Ovary (tissue), 9 donors: ENCODE measurements around the gene ALKBH1. TPM values are rescaled to one million over a fixed set of nuclear protein-coding genes. Genes with fewer than 3 reads are reported as not detected.
A peak's percentile ranks its signal among the peaks of the same experiment; 100 is the strongest.

ENCODE experiments used
- DNase-seq, 5 donors: peaks; one replicate each; pipeline ENCODE4 v3.0.0-alpha.2; 2019 to 2020
- H3K27ac ChIP-seq, 2 donors: fragments of 200-600 bp; one replicate each; pipeline versions ENCODE4 v1.5.1 to v1.8.0; 2019 to 2022
- H3K27me3 ChIP-seq: fragments of 200-600 bp; one replicate; pipeline ENCODE4 v1.8.0; 2022
- H3K36me3 ChIP-seq: fragments of 200-600 bp; sonication (generic); one replicate; pipeline ENCODE4 v1.5.1; 2019
- H3K4me1 ChIP-seq: one replicate; pipeline ENCODE4 v1.8.1; 2013; ENCODE audit warnings: mild to moderate bottlenecking, moderate library complexity; ENCODE audit not compliant: insufficient read depth
- H3K4me3 ChIP-seq: fragments of 200-600 bp; sonication (generic); one replicate; pipeline ENCODE4 v1.5.1; 2017
- H3K9me3 ChIP-seq, 2 donors: fragments of 200-600 bp in 1 of 2; sonication (generic) in 1 of 2; one replicate each; pipeline versions ENCODE4 v1.5.1 to v1.8.1; 2013 to 2019; ENCODE audit warnings: mild to moderate bottlenecking in 1 of 2, moderate library complexity in 1 of 2
- CTCF ChIP-seq, 3 donors: fragments of 450-650 bp in 2 of 3; fragments of 200-600 bp in 1 of 3; IDR thresholded peaks; one replicate each; pipeline versions ENCODE4 v1.5.1 to v1.8.0; 2016 to 2022; ENCODE audit warnings: antibody characterized with exemption in 3 of 3, mild to moderate bottlenecking in 1 of 3
- EP300 ChIP-seq: sonication (generic); formaldehyde crosslinking; IDR thresholded peaks from one replicate; pipeline ENCODE4 v1.6.1; 2017; ENCODE audit warnings: antibody characterized with exemption
- POLR2A ChIP-seq: fragments of 450-650 bp; IDR thresholded peaks from one replicate; pipeline ENCODE4 v1.6.1; 2017; ENCODE audit warnings: antibody characterized with exemption, mild to moderate bottlenecking, moderate library complexity
- WGBS, 3 donors: extraction: QIAGEN DNeasy Blood & Tissue Kit in 1 of 3; methylation state at CpG; one replicate each; pipeline versions ENCODE4 v1.1.5 to v1.1.7; 2013 to 2017; 5-methylcytosine and 5-hydroxymethylcytosine counted together
- intact Hi-C, 4 donors: fragments of 100-400 bp; cut with DNase I; formaldehyde crosslinking; loops; one replicate each; pipeline versions ENCODE4 v1.11.0 to v1.15.1; 2022 to 2023
- polyA plus RNA-seq, 2 donors: library from polyadenylated mRNA; stranded (reverse); fragments of 200-250 nt in 1 of 2; fragments of 350-450 nt in 1 of 2; fragmentation: Illumina TruSeq in 1 of 2; extraction: RNeasy Lipid Tissue Mini Kit (QIAGEN cat#74804) in 1 of 2; gene quantifications; one replicate each; pipeline ENCODE4 v1.2.3, GENCODE V29; 2013 to 2014
- total RNA-seq, 7 donors: library from RNA; depleted of rRNA in 2 of 7; stranded (reverse); fragments of >200 nt in 2 of 7; fragmentation: NEBNext Ultra II Directional in 3 of 7; extraction: Animal tissue kit (Norgen Biotek cat#: 25700) in 3 of 7; gene quantifications; one replicate each; pipeline versions ENCODE4 v1.1.0 to v1.2.4, GENCODE V29; 2016 to 2023
- donor health status: DM: no; HTN: no; CAD: no; lungs with moderate emphysema.
- donor health status: DM: no; HTN: no; CAD: no.
- donor health status: Bipolar disorder and iron deficiency.
- donor health status: DM: yes; HTN: yes; CAD: no.
- donor health status: DM: no; HTN: no; CAD: no.
- donor health status: DM: yes; HTN: yes; CAD: no.

The ALKBH1 gene
- total and polyA plus RNA-seq, 9 donors: 8.4 to 13.3 (median 10.8) TPM

- H3K27me3 ChIP-seq: no peaks in the 10 kb centered on the region
- no peak overlapping the region for H3K4me3 ChIP-seq
- no peak overlapping the region for H3K27ac ChIP-seq
- H3K4me1 ChIP-seq: no peaks in the 10 kb centered on the region
- TF ChIP-seq POLR2A: no peak
- no peak for TF ChIP-seq EP300
- TF ChIP-seq CTCF (IDR thresholded peaks at IDR 0.05): no peak
- WGBS, 3 donors: 85 to 90% (median 89%) methylated on average over 4 of the region's 4 CpGs
- H3K9me3 ChIP-seq: no peaks in the 10 kb centered on the region
- intact Hi-C loops: no loop called here
- no peak for DNase-seq
- H3K36me3 ChIP-seq: no peaks in the 10 kb centered on the region
These were observed 60.9 kb downstream of the ALKBH1 start for GRCh38 chr14:77646907-77647306.

GRCh38 chr14:77645520-77646230, 62.1 kb downstream of the ALKBH1 start:
- intact Hi-C loops: no loop called here

GRCh38 chr14:77642407-77642806, 65.4 kb downstream of the ALKBH1 start:
- Histone ChIP-seq H3K9me3 (no peaks in the 10 kb centered on the region), H3K27ac (peak overlapping the region in 1 of 2 donors; percentile 79), H3K36me3 (no peaks in the 10 kb centered on the region), H3K4me1 (no peaks in the 10 kb centered on the region), H3K4me3 (peak overlapping the region; percentile 34), H3K27me3 (no peaks in the 10 kb centered on the region)
- TF ChIP-seq CTCF (IDR thresholded peaks at IDR 0.05) (no peak), POLR2A (no peak), EP300 (no peak)
- no peak for DNase-seq
- 22 to 29% (median 27%) methylated on average over 7 of the region's 7 CpGs for WGBS, 3 donors
- intact Hi-C loops: no loop called here

More at GRCh38 chr14:77645520-77646230, 62.1 kb downstream of the ALKBH1 start:
- no peaks in the 10 kb centered on the region for H3K4me1 ChIP-seq
- 53 to 69% (median 56%) methylated on average over 15 of the region's 15 CpGs for WGBS, 3 donors
- no peaks in the 10 kb centered on the region for H3K27me3 ChIP-seq
- no peak overlapping the region for H3K27ac ChIP-seq
- no peak for DNase-seq
- H3K36me3 ChIP-seq: no peaks in the 10 kb centered on the region
- TF ChIP-seq POLR2A (no peak), CTCF (IDR thresholded peaks at IDR 0.05) (no peak), EP300 (no peak)
- no peak overlapping the region for H3K4me3 ChIP-seq
- H3K9me3 ChIP-seq: no peaks in the 10 kb centered on the region

- Histone ChIP-seq H3K27ac (peak overlapping the region; percentile 48 to 79), H3K4me3 (peak overlapping the region; percentile 34), H3K9me3 (no peaks in the 10 kb centered on the region), H3K4me1 (no peaks in the 10 kb centered on the region), H3K27me3 (no peaks in the 10 kb centered on the region), H3K36me3 (no peaks in the 10 kb centered on the region)
- intact Hi-C loops: no loop called here
- TF ChIP-seq CTCF (IDR thresholded peaks at IDR 0.05) (no peak), POLR2A (no peak), EP300 (no peak)
- WGBS, 3 donors: 7 to 10% (median 7%) methylated on average over 47 of the region's 47 CpGs
- peak; percentile 73 to 86 (median 78) for DNase-seq
These were observed 66.1 kb downstream of the ALKBH1 start for GRCh38 chr14:77641534-77642341.
